AML-193 (cell line): ENCODE measurements around the gene SUSD3.

Source experiments
- DNase-seq, 2 experiments: peaks; one replicate each; lab custom pipeline; 2025; lab: John Stamatoyannopoulos, UW

The SUSD3 gene

GRCh38 chr9:93030642-93031628, 27.6 kb upstream of the SUSD3 start:
- no peak for DNase-seq

DNA sequence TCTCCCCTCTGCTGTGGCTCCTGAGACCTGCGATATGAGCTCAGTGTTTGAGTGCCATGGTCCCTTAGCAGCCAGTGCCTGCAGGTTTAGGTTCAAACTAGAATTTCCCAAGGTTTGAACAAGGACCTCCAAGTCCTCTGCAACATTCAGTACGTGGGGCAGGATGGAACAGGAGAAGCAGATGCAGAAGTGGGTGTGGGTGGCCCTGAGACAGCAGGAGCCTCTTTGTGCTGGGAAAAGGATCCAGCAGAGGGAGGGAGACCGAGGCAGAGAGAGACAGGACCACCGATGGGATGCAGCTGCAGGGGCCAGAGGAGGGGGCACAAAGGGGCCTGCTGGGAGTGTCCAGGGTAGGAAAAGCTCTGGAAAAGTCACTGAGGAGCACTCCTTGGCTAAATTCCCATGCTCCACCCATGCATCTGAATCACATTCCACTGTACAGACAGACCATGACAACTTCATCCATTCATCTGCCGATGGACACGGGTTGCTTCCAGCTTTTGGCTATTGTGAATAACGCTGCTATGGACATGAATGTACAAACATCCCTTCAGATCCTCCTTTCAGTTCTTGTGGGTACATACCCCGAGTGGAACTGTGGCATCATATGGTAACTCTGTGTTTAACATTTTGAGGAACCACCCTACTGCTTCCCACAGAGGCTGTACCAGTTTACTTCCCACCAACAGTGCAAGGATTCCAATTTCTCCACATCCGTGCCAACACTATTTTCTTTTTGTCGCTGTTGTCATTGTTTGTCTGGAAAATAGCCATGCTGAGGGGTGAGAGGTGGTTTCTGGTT, 26.7 kb upstream of the SUSD3 start:
- no peak for DNase-seq

DNA sequence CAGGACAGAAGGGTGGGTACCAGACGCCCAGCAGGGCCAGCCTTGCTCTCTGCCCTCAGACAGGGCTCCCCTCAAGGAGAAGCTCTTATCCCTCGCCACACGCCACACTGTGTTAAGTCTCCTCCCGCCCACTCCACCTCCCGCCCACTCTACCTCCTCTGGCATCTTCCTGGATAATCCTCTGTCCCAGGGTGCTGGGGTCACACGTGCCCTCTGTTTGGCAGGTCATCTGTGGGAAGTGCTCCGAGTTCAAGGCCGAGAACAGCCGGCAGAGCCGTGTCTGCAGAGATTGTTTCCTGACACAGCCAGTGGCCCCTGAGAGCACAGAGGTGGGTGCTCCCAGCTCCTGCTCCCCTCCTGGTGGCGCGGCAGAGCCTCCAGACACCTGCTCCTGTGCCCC, 26.0 kb upstream of the SUSD3 start:
- DNase-seq: no peak

DNA sequence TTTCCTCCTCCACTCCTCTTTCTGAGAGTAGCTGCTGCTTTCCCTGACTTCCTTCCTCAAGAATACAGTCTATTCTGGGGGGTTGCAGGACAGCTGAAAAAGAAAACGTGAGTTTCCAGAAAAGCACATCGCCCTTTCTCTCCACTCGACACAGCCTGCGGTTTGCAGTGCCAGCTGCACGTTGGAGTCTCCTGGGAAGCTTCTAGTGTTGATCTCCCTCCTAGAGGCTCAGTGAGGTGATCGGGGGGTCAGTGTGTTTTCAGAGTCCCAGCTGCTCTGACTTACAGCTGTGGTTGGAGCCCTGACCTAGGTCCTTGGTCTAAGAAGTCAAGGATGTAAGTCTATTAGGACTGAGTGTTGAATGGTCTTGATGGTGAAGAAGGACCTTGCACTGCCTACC, 25.0 kb upstream of the SUSD3 start:
- no peak for DNase-seq

DNA sequence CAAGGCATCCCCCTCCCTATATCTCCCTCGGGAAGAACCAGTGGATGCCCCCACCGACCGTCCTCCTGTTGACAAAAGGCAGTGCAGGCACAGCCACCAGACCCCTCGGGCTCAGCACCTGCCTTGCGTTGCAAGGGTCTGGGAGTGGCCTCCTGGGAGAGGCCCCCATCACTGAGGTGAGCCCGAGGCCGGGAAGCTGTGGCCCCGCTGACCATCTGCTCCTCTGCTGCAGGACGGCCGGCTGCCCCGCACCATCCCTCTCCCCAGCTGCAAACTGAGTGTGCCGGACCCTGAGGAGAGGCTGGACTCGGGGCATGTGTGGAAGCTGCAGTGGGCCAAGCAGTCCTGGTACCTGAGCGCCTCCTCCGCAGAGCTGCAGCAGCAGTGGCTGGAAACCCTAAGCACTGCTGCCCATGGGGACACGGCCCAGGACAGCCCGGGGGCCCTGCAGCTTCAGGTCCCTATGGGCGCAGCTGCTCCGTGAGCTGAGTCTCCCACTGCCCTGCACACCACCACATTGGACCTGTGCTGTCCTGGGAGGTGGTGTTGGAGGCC, 23.3 kb upstream of the SUSD3 start:
- DNase-seq: no peak

- no peak for DNase-seq
Observed at GRCh38 chr9:93035821-93036351, 22.6 kb upstream of the SUSD3 start.

DNA sequence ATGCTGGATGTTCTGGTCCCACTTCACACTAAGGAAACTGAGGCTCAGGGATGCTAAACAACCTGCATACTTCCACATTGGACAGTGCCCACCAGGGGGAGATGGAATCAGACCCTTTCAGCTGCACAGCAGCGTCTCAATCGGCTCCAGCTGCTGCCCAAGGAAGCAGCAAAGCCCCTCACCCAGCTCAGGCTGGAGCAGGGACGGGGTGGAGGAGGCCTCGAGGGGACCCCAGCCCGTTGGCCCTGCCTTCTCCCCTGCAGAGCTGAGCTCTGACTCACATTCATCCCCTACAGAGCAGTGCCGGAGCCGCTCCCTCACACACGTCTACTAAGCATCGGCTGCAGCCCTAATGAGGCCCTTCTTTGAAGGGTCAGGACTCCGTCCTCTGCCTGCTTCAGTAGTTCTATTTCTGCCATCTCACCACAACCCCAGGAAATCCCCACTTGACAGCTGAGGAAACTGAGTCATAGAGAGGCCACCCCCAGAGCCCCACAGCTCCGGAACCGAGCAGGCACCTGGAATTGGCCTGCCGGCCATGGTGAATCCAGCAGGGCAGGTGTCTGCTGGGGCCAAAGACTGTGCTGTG, 21.5 kb upstream of the SUSD3 start:
- no peak for DNase-seq

DNA sequence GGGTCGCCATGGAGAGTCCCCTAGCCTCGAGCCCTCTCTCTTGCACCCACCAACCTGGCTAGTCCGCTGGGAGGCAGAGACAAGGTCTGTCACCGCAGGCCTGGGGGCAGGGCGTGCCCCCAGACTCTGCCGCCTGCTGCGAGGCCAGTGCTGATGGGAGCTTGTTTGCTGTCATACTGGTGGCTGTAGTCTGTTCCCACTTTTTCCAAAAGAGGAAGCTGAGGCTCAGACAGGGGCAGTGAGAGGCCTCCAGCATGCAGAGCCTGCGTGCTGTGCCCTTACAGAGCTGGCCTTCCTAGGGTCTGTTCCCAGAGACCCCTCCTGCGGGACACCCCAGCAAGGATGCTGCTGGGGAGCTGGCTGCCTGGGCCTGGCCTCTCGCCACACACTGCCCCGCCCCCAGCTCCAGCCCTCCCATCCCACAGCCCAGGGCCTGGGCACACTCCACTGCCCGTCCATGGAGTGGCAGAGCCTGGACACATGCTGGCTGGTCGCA, 21.0 kb upstream of the SUSD3 start:
- DNase-seq: peak; percentile 36 to 50

DNA sequence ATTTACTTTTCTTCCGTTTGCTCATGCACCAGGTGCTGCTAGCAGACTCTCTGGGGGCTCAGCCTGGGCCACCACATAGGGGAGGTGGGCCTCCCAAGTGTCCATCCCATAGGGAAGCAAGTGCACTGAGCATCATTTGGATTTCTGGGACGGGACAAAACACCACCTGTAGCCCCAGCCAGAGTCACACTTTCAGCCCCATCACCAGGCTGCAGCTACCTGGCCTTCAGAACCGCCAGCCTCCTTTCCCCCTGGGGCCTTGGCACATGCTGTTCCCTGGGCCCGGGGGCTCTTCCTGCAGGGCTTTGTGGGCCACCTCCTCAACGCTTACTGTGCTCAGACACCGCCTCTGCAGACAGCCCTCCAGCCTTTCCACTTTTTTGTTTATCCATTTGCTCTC, 19.6 kb upstream of the SUSD3 start:
- no peak for DNase-seq

DNA sequence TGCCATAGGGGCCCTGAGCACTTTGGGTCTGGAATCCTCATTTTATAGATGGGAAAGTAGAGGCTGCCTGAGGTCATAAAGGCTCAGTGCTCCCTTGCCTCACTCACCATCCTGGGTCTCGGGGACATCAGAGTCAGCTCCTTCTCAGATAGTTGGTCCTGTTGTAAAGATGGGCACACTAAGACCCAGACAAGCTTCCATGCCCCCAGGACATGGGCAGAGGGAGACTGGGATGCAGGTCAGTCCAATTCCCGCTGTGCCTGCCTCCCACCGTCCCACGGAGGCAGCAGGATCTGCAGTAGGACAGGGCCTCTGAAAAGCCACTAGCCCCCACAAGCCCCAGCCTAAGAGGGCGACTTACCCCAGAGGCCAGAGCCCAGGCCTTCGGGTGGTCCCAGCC, 19.0 kb upstream of the SUSD3 start:
- DNase-seq: no peak

GRCh38 chr9:93039976-93040375, 18.5 kb upstream of the SUSD3 start:
- DNase-seq: no peak

- no peak for DNase-seq
Observed at GRCh38 chr9:93040409-93040808, 18.1 kb upstream of the SUSD3 start.

- no peak for DNase-seq
Observed at GRCh38 chr9:93041108-93041802, 17.2 kb upstream of the SUSD3 start.

DNA sequence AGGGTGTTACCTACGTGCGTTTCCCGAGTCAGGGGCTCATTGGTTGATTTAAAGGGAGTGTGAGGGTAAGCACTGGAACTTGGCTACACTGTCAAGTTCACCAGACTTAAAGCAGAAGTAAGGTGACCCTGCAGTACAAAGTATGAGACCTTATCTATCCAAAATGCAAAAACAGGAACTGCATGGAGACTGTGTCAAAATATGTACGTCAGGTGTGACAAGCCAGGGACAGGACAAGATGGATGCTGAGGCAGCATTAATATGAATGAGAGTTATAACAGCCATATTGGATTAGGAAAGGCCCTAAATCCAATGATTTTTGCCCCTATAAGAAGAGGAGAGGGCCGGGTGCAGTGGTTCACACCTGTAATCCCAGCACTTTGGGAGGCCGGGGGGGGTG, 15.4 kb upstream of the SUSD3 start:
- peak; percentile 50 to 55 for DNase-seq

- DNase-seq: peak; percentile 83 to 89
Observed at GRCh38 chr9:93045521-93045920, 13.0 kb upstream of the SUSD3 start.

- DNase-seq: no peak
Observed at GRCh38 chr9:93048566-93049448, 9.7 kb upstream of the SUSD3 start.

- DNase-seq: no peak
Observed at GRCh38 chr9:93049491-93049890, 9.0 kb upstream of the SUSD3 start.

DNA sequence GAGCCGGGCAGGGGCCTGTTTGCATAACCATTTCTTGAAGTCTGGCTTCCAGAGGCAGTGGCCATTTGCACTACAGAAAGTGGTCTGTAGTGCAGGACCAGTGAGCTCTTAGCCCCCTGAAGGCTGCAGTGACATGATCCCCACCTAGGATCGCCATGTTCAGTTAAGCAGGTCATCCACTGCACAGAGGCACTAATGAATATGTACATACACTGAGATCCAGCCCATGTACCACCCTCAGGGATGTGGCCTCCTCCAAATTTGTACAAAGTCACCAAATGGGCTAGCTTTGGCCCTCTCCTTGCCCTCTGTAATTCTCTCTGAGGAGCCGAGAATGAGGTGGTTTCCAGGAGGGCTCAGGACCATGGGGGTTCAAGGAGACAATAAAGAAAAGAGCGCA, 8.3 kb upstream of the SUSD3 start:
- no peak for DNase-seq

DNA sequence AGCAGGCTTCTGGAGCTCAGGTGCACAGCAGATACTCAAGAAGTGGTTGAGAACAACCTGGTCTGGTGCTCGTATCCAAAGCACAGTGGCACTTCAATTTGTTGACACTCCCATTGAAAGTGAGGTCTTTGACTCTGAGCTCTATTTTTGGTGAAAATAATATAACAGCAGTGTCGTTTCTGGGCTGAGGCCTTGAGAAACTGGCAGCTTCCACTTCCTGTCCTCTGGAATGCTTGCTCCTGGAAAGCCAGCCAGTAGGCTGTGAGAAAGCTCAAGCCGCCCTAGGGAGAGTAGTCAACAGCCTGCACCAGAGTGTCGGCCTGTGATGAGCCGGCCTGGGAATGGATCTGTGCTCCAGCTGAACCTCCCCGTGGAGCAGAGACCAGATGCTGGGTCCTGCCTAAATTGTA, 6.8 kb upstream of the SUSD3 start:
- DNase-seq: no peak
